IPS DF 4.7 (cell line): Measurements from ENCODE around the gene ANAPC7.
"Not testable (repeated sequence)": the region's sequence is repeated elsewhere in the genome, so short reads cannot be mapped to it uniquely, and the experiment has no call there.

ENCODE experiments used
- DNase-seq: peaks from one replicate; pipeline ENCODE4 v3.0.0-alpha.2; 2013; ENCODE audit warnings: low spot score; ENCODE audit errors: extremely low read depth

ANAPC7 gene

DNA sequence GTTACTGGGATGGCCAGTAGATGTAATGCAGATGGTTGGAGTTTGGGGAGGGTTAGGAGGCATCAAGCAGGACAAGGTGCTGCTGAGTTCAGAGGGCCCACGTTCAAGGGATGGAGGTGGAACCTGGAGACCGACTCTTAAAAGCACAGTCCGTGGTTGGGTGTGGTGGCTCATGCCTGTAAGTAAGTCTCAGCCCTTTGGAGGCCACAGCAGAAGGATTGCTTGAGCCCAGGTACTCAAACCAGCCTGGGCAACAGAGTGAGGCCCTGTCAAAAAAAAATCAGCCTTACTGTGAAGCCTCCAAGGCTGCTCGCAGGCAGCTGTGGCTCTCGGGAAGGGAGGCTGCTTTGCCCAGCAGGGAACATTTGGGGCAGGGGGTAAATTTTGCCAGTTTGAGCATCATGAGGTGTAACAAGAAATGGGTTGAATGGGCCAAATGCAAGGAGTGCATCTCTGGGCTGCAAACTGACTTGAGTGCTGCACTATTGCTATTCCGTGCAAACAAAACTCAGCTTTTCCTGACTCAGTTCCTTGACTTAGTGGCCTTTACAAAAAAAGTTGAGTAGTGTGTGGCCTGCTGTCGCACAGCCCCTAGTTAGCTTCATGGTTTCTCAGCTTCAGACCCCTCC lies 55.0 kb downstream of the ANAPC7 start:
- DNase-seq: no peak

DNA sequence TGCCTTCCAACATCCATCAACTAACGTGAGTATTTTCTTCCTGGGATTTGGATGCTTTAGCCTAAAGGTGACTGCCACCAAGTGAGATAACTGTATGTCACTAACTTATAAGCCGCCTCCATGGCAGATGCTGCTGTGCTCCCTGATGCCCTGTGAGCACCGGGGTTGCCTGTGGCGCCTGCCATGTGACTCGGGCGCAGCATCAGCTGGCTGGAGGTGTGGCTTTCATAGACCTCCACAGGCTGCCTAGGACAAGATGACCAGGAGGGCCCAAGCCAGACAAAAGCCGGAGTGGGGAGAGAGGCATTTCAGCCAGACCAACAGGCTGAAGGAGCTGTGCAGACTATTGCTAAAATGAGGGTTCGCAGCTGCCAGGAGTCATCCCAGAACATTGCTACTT lies 55.7 kb downstream of the ANAPC7 start:
- no peak for DNase-seq

DNA sequence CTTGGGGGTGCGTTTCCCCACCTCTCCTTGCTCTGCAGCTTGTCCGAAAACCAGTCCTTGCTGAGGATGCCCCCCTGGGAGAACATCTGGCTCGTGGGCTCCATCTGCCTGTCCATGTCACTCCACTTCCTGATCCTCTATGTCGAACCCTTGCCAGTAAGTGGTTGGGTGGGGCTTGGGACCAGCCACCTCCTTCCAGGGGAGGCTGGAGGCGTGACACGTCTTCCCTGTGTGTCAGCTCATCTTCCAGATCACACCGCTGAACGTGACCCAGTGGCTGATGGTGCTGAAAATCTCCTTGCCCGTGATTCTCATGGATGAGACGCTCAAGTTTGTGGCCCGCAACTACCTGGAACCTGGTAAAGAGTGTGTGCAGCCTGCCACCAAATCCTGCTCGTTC lies 57.5 kb downstream of the ANAPC7 start:
- DNase-seq: no peak

DNA sequence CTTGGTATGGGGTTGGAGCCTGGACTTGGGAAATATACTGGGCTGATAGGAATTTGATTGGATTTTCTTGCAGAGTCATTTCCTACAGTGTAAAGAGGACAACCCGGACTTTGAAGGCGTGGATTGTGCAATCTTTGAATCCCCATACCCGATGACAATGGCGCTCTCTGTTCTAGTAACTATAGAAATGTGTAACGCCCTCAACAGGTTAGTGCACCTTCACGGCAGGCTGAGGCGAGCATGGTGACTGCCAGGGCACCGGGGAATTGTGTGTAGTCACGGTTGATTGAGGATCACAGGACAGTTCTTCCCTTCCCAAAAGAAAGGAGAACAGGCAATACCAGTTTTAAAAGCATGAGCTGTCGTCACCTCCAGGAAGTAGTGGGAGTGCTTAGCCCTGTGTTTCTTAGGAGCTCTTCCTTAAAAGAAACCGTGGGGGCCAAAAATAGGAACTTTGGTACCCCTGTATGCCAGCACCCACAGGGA lies 58.3 kb downstream of the ANAPC7 start:
- no peak for DNase-seq

DNA sequence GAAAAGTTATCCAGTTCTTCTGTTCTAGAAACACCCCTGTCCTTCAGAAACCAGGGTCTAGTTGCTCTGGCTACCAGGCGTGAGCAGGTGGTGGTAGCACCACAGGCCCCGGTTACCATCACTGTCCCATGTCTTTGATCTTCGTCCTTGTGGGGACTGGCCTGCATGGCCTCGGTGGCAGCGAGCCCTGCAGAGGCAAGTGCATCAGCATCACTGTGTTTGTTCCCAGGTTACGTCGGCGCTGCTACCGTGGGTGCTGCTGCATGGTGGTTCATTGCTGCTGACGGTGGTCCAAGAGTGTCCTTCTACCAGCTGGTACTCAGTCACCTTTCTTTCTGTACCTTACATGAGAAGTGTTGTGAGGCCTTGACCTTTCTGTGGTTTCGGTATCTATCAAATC lies 58.9 kb downstream of the ANAPC7 start:
- DNase-seq: no peak

DNA sequence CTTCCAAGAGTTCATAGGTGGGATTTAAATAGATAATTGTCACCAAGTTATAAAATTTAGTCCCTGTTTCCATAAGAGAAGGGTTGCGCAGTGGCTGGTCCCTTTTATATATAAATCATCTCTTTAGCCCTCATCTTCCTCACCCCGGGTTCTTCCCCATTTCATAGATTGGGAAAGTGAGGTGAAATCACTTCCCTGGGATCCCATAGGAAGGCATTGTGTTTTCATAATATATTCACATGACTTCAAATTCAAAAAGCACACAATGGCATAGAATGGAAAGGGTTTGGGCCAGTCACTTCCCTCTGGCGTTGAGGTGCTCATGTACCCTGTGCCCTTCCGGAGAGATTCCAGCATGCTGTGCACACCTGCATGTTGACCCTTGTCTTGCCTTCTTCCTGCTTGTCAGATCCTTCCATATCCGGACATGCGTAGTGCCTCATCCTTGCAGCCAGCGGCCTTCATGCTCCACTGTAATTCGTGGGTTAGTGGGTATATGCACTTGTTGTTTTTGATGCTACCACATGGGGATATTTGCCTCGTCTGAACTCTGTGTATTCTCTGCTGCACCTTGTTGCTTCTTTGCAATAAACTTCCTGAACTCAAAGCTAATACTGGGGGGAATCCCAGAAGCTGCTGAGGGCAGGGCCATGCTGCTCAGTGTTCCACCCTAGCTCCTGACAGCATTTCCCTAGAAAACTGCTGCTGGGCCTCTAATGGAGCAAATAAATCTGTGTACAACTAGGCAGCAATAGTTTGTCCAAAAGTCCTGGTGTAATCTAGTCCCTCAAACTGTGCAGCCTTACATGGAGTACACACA lies 59.6 kb downstream of the ANAPC7 start:
- DNase-seq: no peak

DNA sequence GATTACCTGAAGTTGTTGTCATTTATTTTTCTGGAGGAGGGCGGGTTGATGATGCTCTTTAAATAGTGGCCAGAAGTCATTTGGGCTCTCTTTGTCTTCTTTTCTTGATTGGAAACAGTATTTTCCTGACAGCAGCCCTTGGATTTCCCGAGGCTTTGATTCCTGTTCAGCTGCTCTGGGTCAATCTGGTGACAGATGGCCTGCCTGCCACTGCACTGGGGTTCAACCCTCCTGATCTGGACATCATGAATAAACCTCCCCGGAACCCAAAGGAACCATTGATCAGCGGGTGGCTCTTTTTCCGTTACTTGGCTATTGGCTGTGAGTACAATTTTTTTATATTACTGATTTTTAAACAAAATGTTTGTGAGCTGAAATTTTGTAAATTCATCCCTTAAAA lies 60.4 kb downstream of the ANAPC7 start:
- DNase-seq: no peak

DNA sequence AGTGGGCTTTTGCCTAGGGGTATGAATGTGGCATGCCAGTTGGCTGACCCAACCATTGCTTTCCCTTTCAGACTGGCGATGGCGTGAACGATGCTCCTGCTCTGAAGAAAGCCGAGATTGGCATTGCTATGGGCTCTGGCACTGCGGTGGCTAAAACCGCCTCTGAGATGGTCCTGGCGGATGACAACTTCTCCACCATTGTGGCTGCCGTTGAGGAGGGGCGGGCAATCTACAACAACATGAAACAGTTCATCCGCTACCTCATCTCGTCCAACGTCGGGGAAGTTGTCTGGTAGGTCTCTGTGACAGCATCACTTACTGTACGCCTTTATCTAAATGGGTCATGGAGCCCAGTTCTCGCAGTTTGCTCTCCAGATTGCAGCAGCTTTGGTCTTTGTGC lies 61.4 kb downstream of the ANAPC7 start:
- DNase-seq: no peak

DNA sequence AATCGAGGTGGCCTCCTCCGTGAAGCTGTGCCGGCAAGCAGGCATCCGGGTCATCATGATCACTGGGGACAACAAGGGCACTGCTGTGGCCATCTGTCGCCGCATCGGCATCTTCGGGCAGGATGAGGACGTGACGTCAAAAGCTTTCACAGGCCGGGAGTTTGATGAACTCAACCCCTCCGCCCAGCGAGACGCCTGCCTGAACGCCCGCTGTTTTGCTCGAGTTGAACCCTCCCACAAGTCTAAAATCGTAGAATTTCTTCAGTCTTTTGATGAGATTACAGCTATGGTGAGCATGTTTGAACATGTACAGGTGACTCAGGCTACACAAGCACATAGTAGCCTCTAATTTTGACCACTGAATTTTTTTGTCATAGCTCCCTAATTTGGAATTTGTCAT lies 62.8 kb downstream of the ANAPC7 start:
- DNase-seq: no peak

DNA sequence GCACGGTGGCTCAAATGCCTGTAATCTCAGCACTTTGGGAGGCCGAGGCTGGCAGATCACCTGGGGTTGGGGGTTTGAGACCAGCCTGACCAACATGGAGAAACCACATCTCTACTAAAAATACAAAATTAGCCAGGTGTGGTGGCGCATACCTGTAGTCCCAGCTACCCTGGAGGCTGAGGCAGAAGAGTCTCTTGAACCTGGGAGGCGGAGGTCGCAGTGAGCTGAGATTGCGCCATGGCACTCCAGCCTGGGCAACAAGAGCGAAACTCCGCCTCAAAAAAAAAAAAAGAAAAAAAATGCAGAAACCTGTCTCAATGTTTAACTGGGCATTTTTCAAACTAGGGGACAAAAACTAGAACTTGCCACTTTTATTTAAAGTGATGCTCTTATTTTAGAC lies 63.2 kb downstream of the ANAPC7 start:
- DNase-seq: not testable (repeated sequence)

DNA sequence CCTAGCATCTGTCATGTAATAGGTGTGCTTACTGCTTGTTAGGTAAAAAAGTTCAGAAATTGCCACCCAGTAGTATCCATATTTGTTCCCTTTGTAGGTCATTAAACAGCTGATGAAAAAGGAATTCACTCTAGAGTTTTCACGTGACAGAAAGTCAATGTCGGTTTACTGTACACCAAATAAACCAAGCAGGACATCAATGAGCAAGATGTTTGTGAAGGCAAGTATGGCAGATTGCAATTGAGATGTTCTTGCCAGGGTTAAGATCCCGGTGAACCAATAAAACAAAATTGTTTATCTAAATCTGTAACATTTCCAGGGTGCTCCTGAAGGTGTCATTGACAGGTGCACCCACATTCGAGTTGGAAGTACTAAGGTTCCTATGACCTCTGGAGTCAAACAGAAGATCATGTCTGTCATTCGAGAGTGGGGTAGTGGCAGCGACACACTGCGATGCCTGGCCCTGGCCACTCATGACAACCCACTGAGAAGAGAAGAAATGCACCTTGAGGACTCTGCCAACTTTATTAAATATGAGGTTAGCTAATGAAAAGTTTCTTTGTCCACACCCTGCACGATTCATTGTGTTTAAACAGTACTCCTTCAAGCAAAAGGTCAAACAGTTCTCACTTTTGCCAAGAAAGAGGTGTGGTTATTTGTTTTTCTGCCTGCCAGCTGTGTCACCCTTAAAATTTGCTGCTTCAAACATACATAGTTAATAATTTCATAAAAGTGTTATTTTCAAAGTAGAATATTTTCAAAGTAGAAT lies 64.1 kb downstream of the ANAPC7 start:
- DNase-seq: no peak

DNA sequence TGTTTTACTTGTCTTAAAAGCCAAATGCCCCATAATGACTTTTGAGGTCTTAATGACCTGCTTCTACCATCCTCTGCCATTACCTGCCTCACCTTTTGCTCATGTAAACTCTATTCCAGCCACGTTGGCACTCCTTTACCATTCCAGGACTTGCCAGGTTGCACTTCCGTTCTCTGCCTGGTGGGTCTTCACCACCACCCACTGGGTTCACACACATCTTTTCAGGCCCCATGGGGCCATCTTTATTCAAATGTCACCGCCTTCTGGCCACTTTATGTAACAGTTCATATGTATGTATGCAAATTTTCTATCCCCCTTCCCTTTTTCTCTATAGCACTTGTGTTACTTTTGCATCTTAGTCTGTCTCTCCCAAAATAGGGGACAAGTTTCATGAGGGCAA lies 64.8 kb downstream of the ANAPC7 start:
- DNase-seq: no peak

DNA sequence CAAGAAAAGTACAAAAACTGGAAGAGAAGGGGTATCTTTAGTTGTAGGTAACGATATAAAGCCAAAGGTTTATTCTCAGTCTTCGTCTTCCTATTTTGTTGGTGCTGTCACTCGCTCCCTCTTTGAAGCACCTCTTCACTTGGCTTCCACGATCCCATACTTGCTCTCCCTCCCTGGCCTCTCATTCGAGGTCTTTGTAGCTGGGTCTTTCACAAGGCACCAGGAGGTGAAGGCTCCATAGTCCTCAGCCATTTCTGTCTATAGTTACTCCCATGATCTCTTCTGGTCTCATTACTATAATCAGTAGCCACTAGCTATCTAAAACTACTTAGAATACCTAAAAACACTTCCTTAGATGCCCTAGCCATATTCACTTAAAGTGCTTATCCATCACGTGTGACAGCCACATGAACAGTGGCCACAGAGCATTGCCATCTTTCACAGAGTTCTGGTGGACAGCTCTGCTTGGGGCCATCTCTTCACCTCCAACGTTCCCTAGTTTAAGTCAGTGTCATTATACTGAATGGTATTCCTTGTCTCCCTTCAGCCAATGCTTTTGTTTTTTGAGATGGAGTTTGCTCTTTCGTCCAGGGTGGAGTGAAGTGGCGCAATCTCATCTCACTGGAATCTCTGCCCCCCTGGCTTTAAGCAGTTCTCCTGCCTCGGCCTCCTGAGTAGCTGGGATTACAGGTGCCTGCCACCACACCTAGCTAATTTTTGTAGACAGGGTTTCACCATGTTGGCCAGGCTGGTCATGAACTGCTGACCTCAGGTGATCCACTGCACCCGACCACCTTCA lies 65.4 kb downstream of the ANAPC7 start:
- DNase-seq: no peak

DNA sequence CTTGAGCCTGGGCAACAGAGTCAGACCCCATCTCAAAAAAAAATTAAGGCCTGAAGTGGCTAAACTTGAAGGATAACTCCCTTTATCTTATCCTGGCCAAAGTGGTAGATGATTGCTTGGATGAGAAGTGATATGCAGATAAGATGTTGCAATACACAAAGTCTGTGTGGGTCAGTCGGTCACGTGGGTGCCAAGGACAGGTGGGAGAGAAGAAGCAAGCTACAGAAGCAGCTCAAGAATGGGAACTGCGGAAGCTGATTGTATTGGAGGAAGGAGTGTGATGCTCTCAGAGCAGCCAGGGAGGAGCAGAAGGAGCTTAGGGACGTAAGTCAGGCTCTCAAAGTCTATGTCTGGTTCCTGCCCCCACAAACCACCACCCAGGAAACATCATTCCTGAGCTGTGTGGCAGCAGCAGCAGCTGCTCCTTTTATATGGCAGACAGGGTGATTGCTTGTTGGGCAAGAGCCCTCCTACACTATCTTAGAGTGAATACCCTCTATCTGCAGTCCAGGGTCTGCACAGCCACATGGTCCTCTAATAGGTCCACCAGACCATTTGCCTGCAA lies 67.9 kb downstream of the ANAPC7 start:
- DNase-seq: no peak

DNA sequence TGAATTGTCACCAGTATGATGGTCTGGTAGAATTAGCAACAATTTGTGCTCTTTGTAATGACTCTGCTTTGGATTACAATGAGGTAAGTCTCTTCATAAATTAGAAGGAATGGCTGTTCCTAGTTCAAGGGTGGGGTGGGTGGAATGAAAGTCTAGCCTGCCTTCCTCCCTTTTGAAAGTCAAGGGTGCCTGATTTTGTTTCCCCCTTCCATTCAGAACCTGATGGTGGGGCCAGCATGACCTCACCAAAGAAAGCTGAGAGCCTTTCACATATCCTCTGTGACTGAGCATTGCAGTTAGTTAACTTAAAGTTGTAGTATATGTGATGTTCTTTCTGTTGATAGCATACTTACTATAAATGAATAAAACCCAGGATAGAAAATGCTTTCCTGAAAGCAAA lies 70.3 kb downstream of the ANAPC7 start:
- no peak for DNase-seq

DNA sequence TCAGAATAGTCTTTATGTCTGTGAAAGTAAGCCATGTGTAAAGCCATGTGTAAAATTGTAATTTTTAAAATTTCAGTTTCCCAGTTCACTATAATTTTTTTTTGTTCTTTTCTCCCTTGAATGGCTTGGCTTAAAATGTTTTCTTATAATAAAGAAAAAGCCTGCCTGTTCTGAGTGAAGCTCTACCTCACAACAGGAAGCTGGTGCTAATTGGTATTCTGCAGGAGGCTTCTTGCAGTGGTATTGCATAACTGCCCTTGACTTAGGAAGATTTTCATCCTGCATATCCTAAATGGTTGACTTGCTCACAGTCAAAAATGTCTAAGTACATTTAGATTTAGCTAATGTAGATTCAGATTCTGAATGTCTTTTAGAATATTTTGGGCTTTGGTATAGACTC lies 73.0 kb downstream of the ANAPC7 start:
- DNase-seq: no peak

DNA sequence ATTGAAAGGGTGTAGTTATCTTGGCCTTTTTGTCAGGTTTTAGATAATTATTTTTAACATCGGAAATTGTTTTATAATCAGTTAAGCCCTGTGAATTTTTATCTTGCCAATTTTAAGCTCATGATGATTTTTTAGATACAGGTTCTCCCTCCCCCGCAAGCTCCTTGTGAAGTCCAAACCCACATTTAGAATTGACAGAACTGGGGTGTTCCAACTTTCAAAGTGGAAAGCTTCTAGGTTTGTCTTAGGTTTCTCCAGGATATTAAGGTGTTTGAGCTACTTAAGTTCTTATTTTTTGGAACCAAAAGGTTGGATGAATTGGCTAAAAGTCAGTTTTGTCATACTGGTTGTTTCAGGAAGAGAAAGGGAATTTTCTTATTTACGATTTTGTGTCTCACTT lies 73.4 kb downstream of the ANAPC7 start:
- DNase-seq: no peak

DNA sequence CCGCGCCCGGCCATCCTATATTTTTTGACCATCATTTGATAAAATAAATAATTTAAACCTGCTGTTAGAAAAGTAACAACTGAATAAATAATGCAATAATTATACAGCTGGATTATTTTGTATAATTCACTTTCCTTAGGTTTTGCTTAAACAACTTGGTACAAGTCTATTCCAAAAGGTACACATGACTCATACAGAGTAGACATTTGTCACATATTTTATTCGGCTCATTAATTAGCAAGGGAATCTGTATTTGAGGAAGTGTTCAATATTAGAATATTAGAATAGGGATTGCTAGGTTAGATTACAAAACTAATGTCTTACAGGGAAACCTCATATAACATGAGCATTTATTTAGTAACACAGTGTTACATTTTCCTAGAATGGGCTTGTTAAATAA lies 73.8 kb downstream of the ANAPC7 start:
- no peak for DNase-seq
